HCT116 (cell line): ENCODE data around the gene ALKBH8.

Experiments
- CTCF ChIP-seq, 3 experiments: fragments of 200-600 bp in 1 of 3; sonication (generic) in 1 of 3; IDR thresholded peaks in 2 of 3; conservative IDR thresholded peaks in 1 of 3; 2 replicates each; pipeline ENCODE4 v1.5.1; 2012 to 2017; ENCODE audit warnings: low read depth in 2 of 3, low read length in 2 of 3, antibody characterized with exemption in 1 of 3, borderline replicate concordance in 1 of 3, control low read depth in 1 of 3, mild to moderate bottlenecking in 1 of 3, mixed read lengths in 1 of 3, mixed run types in 1 of 3, moderate library complexity in 1 of 3; ENCODE audit not compliant: insufficient read depth in 1 of 3
- EZH2 ChIP-seq: fragments of 200-600 bp; sonication (generic); IDR thresholded peaks from 2 replicates; pipeline ENCODE4 v1.6.1; 2017; ENCODE audit warnings: antibody characterized with exemption, mixed run types
- EZH2phosphoT487 ChIP-seq: fragments of 200-600 bp; IDR thresholded peaks from 2 replicates; pipeline ENCODE4 v1.6.1; 2018; ENCODE audit warnings: antibody characterized with exemption, borderline replicate concordance
- MAX ChIP-seq: IDR thresholded peaks from 2 replicates; pipeline ENCODE4 v1.6.1; 2012
- POLR2A ChIP-seq: IDR thresholded peaks from 2 replicates; pipeline ENCODE4 v1.7.0; 2011; ENCODE audit warnings: borderline replicate concordance; ENCODE audit not compliant: insufficient read depth, insufficient read length; ENCODE audit errors: extremely low read depth
- RAD21 ChIP-seq: IDR thresholded peaks from 2 replicates; pipeline ENCODE4 v1.6.1; 2012; ENCODE audit warnings: low read depth, mild to moderate bottlenecking
- REST ChIP-seq: IDR thresholded peaks from 2 replicates; pipeline ENCODE4 v1.6.1; 2012; ENCODE audit warnings: low read depth
- ZBTB33 ChIP-seq: IDR thresholded peaks from 2 replicates; pipeline ENCODE4 v1.6.1; 2011; ENCODE audit warnings: mild to moderate bottlenecking, low read length, moderate library complexity; ENCODE audit not compliant: insufficient replicate concordance; ENCODE audit errors: extremely low read depth
- ZFX ChIP-seq: fragments of 450-650 bp; IDR thresholded peaks from 2 replicates; pipeline ENCODE4 v1.6.1; 2017

GRCh38 chr11:107573438-107573837, 7.9 kb upstream of the ALKBH8 start:
- TF ChIP-seq POLR2A (no peak), EZH2phosphoT487 (no peak), CTCF (IDR thresholded peaks at IDR 0.05 in 2 of 3, conservative IDR thresholded peaks at IDR 0.05 in 1 of 3; ENCODE audit: borderline replicate concordance in 1 of 3, insufficient read depth in 1 of 3, low read depth in 2 of 3, low read length in 2 of 3) (no peak), EZH2 (no peak), ZFX (no peak), REST (no peak), MAX (no peak), RAD21 (no peak), ZBTB33 (no peak)
